GM10248 (cell line): ENCODE measurements around the gene CCDC92.

Experiments
- CTCF ChIA-PET: fragments of 300-600 bp; sonication (Branson Sonifier 250); formaldehyde crosslinking; extraction: SDS; loops from one replicate; lab custom pipeline; 2021; ENCODE audit warnings: antibody characterized with exemption; lab: Yijun Ruan, JAX
- POLR2A ChIA-PET: fragments of 350-650 bp; sonication (Branson Sonifier 250); formaldehyde crosslinking; extraction: SDS; loops from one replicate; lab custom pipeline; 2020; ENCODE audit warnings: antibody characterized with exemption; lab: Yijun Ruan, JAX
- DNase-seq: peaks from one replicate; pipeline ENCODE4 v3.0.0; 2012; ENCODE audit errors: extremely low spot score
- TF ChIP-seq, protein P1 (sequence below): IDR thresholded peaks from 2 replicates; pipeline ENCODE4 v1.5.1; 2012; ENCODE audit warnings: mild to moderate bottlenecking, low read depth; ENCODE audit errors: extremely low read depth, missing control alignments, control extremely low read depth

Gene CCDC92

DNA sequence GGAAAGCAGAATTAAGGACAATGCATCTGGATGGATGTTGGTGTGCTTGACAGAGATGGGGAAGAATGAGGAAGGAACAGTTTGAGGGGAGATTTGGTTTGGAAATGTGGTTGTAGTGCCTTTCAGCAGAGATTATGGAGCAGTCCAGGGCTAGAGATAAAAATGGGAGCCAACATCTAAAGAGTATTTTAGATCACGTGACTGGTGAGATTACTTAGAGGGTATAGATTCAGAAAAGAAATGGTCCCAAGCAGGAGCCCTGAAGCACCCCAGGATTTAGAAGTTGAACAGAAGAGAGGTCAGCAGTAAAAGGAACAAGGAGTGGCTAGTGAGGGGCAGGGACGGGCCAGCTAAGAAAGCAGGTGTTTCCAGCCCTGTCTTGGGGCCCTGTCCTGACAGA, 30.0 kb upstream of the CCDC92 start:
- TF ChIP-seq, protein P1, sequence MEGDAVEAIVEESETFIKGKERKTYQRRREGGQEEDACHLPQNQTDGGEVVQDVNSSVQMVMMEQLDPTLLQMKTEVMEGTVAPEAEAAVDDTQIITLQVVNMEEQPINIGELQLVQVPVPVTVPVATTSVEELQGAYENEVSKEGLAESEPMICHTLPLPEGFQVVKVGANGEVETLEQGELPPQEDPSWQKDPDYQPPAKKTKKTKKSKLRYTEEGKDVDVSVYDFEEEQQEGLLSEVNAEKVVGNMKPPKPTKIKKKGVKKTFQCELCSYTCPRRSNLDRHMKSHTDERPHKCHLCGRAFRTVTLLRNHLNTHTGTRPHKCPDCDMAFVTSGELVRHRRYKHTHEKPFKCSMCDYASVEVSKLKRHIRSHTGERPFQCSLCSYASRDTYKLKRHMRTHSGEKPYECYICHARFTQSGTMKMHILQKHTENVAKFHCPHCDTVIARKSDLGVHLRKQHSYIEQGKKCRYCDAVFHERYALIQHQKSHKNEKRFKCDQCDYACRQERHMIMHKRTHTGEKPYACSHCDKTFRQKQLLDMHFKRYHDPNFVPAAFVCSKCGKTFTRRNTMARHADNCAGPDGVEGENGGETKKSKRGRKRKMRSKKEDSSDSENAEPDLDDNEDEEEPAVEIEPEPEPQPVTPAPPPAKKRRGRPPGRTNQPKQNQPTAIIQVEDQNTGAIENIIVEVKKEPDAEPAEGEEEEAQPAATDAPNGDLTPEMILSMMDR, result no peak
- DNase-seq, result no peak
- POLR2A ChIA-PET, result no interaction called here
- CTCF ChIA-PET, result interaction anchor here (1.4 to 1.9 kb wide), 3 partner anchors 18 to 34 kb away, joined by 4 read pairs; no protein-coding TSS in a partner anchor

DNA sequence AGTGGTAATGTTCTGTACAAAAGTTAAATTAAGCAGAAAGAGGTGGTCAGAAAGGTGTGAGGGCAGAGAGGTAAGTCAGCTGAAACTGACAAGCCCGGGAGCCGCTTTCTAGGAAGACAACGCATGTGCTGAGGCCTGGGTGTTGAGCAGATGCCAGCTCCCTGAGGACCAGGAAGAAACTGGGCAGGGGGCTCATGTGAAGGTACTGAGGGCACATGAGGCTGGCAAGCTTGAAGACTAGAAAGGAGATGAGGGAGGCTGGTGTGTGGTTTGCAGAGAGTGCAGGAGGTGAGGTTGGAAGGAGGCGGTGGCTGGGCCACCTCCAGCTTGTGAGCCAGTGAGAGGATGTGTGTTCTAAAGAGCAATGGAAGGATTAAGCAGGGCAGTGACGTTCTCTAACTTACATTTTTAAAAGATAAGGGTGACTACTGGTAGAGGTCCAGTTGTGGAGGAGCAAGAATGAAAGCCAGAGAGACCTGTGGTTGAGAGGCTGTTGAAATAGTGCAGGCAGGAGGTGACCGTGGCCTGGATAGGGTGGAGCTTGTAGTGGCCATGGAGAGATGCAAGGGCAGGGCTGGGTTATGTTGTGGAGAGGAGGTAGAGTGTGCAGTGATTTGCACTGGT, 29.5 kb upstream of the CCDC92 start:
- no peak for DNase-seq
- ChIA-PET CTCF (interaction anchor here (0.9 to 1.7 kb wide), 5 partner anchors 9 to 34 kb away, joined by 3 to 5 read pairs (median 4); no protein-coding TSS in a partner anchor), POLR2A (interaction anchor here (0.5 kb wide), 1 partner anchor 25 kb away, joined by 5 read pairs; no protein-coding TSS in a partner anchor)
- TF ChIP-seq, protein P1, result no peak

DNA sequence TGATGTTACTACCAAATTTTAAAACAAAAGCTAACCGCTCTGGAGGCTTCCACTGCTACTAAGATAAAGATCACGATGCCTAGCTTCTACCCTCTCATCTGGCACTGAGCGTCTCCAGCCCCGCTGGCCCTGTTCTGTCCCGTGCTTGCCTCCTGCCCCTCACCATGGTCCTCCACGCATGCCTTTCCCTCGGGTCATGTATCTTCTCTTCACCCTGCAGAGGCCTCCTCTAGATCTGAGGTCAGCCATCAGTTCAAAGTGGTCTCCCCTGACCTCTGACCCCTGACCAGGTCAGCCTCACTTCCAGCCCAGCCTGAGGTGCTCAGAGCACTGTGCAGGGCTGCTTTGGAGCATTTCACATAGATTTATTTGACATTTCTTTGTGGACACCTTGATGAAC, 28.7 kb upstream of the CCDC92 start:
- ChIA-PET CTCF (interaction anchor here (0.9 to 1.8 kb wide), 7 partner anchors 10 to 36 kb away, joined by 3 to 5 read pairs (median 4); no protein-coding TSS in a partner anchor), POLR2A (no interaction called here)
- DNase-seq, result no peak
- TF ChIP-seq, protein P1, result no peak

DNA sequence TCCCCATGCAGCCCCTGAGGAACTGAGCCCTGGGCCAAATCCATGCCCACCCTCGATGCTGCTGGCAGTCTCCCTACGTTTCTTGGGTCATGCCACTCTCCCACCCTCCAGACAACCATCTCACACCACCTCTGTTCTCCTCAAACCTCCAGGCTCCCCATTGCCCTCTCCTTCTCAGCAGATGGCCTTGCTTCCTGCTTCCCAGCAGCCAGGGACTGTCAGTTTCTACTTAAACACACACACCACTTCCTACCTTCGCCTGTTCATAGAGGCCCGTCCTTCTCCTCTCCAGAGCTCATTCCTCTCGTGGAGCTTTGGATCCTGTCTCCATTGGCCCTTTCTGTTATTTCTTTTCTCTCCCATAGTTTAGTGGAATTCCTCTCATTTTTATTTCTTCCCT, 27.5 kb upstream of the CCDC92 start:
- TF ChIP-seq, protein P1, result no peak
- ChIA-PET CTCF (interaction anchor here (0.8 to 1.8 kb wide), 6 partner anchors 8 to 95 kb away, joined by 3 to 5 read pairs (median 4); no protein-coding TSS in a partner anchor), POLR2A (no interaction called here)
- no peak for DNase-seq

DNA sequence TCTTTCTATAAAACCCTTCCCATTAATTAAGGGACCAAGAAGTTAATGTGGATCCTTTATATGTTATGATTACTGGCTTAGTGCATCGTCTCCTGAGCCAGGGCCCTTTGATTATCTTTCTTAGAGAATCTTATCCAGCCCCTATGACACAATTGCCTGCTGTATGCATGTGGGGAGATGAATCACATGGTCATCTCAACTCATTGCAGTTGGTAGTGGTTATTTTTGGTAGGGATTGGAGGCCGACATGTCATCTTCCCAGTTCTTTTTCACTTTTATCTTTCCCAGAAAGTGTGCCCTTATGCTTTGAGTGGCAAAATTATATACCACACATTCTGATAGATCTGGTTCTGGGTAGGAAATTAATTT, 26.3 kb upstream of the CCDC92 start:
- no peak for DNase-seq
- POLR2A ChIA-PET, result no interaction called here
- CTCF ChIA-PET, result interaction anchor here (1.0 to 4.6 kb wide), 3 partner anchors 13 to 98 kb away, joined by 3 to 43 read pairs (median 9); no protein-coding TSS in a partner anchor
- TF ChIP-seq, protein P1, result no peak

DNA sequence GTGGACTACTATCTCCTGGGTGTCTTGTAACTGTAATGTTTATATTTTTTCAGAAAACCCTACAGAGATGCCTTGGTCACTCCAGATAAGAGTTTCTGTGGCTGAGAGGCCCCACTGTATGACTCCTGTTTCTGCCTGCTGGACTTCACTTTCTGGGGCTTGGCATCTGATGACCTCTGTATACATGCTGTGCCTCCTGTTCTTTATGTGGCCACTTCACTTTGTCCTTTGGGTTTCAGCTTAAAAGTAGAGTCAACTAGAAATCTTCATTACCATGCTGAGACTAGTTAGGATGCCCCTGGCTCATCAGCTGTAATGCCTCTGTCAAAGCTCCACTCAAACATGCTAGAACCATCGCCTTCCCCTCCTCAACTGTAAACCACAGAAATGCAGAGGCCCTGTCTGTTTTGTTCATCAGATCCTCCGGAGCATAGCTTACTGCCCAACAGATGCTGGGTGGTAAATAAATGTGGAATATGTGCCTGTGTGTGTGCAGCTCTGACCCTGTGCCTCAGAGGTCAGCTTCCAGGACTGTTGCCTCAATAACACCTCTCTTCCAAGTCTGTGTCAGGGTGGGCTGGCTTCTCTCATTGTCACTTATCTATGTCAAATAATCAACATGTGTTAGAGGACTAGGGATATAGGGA, 25.8 kb upstream of the CCDC92 start:
- TF ChIP-seq, protein P1, result no peak
- no peak for DNase-seq
- POLR2A ChIA-PET, result no interaction called here
- CTCF ChIA-PET, result interaction anchor here (1.0 to 4.6 kb wide), 4 partner anchors 8 to 98 kb away, joined by 3 to 43 read pairs (median 6); no protein-coding TSS in a partner anchor
